ENCODE results near the gene HOXA6. TPM values are rescaled to one million over a fixed set of nuclear protein-coding genes. Genes with fewer than 3 reads are reported as not detected.

Gene HOXA6
- polyA plus RNA-seq, 1 donor from 2014 or later = not detected

DNA sequence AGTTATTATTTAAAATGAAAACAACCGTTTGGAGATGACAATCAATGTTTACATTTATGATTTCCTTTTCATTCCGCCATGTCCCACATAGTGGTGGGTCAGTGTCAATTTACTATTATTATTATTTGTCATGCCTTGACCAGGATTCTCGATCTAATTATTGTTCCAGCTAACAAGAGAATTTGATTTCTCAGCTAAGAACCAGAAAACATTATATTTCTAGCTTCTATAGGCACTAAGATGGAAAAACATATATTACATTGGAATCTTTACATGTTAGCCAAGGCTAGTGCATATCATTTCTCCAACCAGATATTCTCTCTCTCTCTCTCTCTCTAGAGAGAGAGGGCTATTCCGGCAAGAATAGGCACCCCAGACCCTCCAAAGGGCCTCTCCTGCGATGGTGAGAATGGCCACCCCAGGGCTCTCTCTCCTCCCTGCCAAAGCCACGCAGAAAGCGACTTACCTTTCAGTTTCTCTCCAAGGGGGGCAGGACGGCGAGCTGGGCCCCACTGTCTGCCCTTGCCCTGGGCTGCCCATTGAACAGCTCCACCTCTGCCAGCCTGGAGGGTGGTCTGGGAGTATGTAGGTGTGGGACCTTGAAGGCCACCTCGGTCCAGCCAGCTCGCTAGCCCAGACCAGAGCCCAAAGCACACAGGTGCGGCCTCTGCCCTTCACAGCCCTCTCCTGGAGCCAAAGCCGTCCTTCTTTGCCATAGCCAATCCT is 2.4 kb upstream of the HOXA6 start:
- H3K79me2 ChIP-seq (replicated peaks; ENCODE audit: insufficient read depth, low read length) = no peaks in the 10 kb centered on the region
- peaks cover 100% of the 10 kb centered on the region for H3K27me3 ChIP-seq (ENCODE audit: insufficient read depth, low read depth, low read length)
- H2AFZ ChIP-seq (ENCODE audit: low read depth, low read length) = no peak overlapping the region

DNA sequence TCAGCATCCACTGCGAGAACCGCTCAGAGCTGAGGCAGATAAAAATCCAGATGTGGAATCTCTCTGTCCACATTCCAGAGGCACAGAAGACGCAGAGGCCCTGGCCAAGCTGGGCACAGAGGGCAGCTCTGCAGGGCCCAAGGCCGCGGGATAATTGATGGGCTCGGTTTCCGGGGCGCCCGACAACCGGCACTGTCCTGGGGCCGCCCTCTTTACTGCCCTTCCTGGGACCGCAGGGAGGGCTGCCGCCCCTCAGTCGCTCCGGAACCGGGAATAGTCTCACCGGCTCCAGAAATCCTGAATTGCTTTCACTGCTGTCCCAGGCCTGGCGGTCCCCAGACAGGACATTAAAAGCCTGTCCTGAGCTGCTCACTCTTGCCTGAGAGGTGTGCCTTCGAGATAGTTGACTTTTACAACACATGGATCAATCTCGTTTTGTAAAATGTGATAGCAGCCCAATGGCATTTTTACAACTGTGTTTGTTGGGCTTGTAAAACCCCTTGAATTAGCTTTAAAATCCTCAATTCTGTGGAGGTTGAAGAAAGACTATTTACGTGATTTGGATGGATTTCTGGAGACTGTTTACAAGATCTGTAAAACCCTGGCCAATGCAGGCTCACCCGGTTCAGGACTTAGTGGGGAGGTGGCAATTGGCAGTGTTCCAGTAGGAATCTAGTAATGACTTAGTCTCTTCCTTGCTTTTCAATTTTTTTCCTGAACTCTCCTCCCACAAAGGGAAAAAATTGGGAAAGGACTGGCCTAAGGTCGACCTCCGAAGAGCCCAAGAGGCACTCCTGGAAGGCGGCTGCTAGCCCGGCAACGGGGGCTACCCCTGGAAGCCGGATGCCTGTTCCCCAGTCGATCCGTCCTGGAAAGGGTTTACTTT is 1.4 kb upstream of the HOXA6 start:
- no peak overlapping the region for H3K27ac ChIP-seq (ENCODE audit: low read length)
- peaks cover 100% of the 10 kb centered on the region for H3K27me3 ChIP-seq (ENCODE audit: insufficient read depth, low read depth, low read length)
- H3K9ac ChIP-seq (ENCODE audit: low read length) = no peak overlapping the region
- H3K36me3 ChIP-seq (ENCODE audit: insufficient read depth, low read length) = no peaks in the 10 kb centered on the region
- H3K79me2 ChIP-seq (replicated peaks; ENCODE audit: insufficient read depth, low read length) = no peaks in the 10 kb centered on the region
- H4K20me1 ChIP-seq (ENCODE audit: insufficient read depth) = no peaks in the 10 kb centered on the region
- H3K9me3 ChIP-seq (ENCODE audit: low read length) = peaks cover 37% of the 10 kb centered on the region
- H3K9me2 ChIP-seq (ENCODE audit: insufficient read depth, low read length) = no peaks in the 10 kb centered on the region
- no peak overlapping the region for H3K4me3 ChIP-seq (ENCODE audit: low read length)
- no peaks in the 10 kb centered on the region for H3F3A ChIP-seq (ENCODE audit: insufficient read depth, low read length, poor library complexity, severe bottlenecking)
- H2AFZ ChIP-seq (ENCODE audit: low read depth, low read length) = no peak overlapping the region
- H3K4me2 ChIP-seq (ENCODE audit: low read length) = no peak overlapping the region
- TF ChIP-seq, protein P1, sequence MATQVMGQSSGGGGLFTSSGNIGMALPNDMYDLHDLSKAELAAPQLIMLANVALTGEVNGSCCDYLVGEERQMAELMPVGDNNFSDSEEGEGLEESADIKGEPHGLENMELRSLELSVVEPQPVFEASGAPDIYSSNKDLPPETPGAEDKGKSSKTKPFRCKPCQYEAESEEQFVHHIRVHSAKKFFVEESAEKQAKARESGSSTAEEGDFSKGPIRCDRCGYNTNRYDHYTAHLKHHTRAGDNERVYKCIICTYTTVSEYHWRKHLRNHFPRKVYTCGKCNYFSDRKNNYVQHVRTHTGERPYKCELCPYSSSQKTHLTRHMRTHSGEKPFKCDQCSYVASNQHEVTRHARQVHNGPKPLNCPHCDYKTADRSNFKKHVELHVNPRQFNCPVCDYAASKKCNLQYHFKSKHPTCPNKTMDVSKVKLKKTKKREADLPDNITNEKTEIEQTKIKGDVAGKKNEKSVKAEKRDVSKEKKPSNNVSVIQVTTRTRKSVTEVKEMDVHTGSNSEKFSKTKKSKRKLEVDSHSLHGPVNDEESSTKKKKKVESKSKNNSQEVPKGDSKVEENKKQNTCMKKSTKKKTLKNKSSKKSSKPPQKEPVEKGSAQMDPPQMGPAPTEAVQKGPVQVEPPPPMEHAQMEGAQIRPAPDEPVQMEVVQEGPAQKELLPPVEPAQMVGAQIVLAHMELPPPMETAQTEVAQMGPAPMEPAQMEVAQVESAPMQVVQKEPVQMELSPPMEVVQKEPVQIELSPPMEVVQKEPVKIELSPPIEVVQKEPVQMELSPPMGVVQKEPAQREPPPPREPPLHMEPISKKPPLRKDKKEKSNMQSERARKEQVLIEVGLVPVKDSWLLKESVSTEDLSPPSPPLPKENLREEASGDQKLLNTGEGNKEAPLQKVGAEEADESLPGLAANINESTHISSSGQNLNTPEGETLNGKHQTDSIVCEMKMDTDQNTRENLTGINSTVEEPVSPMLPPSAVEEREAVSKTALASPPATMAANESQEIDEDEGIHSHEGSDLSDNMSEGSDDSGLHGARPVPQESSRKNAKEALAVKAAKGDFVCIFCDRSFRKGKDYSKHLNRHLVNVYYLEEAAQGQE (IDR thresholded peaks at IDR 0.05; ENCODE audit: borderline replicate concordance) = no peak
- no peak for TF ChIP-seq EP300 (conservative IDR thresholded peaks at IDR 0.05; ENCODE audit: poor library complexity, severe bottlenecking)

More for the DNA sequence above, 2.4 kb upstream of the HOXA6 start:
- H3K9me3 ChIP-seq (ENCODE audit: low read length) = peaks cover 27% of the 10 kb centered on the region
- no peaks in the 10 kb centered on the region for H3K9me2 ChIP-seq (ENCODE audit: insufficient read depth, low read length)
- H3K9ac ChIP-seq (ENCODE audit: low read length) = no peak overlapping the region
- no peak overlapping the region for H3K27ac ChIP-seq (ENCODE audit: low read length)
- H3F3A ChIP-seq (ENCODE audit: insufficient read depth, low read length, poor library complexity, severe bottlenecking) = no peaks in the 10 kb centered on the region
- no peak overlapping the region for H3K4me3 ChIP-seq (ENCODE audit: low read length)
- H3K36me3 ChIP-seq (ENCODE audit: insufficient read depth, low read length) = no peaks in the 10 kb centered on the region
- TF ChIP-seq TAF1 (IDR thresholded peaks at IDR 0.05; ENCODE audit: low read depth) (no peak), RAD21 (conservative IDR thresholded peaks at IDR 0.05) (no peak), EP300 (conservative IDR thresholded peaks at IDR 0.05; ENCODE audit: poor library complexity, severe bottlenecking) (no peak), MXI1 (conservative IDR thresholded peaks at IDR 0.05; ENCODE audit: poor library complexity, severe bottlenecking) (no peak), POLR2AphosphoS5 (IDR thresholded peaks at IDR 0.05) (no peak), EZH2 (IDR thresholded peaks at IDR 0.05; ENCODE audit: borderline replicate concordance, insufficient read depth, low read length, poor library complexity, severe bottlenecking) (no peak), SMC3 (conservative IDR thresholded peaks at IDR 0.05; ENCODE audit: poor library complexity) (no peak)
- TF ChIP-seq, protein P1 (IDR thresholded peaks at IDR 0.05; ENCODE audit: borderline replicate concordance) = no peak
- TF ChIP-seq, protein P2, sequence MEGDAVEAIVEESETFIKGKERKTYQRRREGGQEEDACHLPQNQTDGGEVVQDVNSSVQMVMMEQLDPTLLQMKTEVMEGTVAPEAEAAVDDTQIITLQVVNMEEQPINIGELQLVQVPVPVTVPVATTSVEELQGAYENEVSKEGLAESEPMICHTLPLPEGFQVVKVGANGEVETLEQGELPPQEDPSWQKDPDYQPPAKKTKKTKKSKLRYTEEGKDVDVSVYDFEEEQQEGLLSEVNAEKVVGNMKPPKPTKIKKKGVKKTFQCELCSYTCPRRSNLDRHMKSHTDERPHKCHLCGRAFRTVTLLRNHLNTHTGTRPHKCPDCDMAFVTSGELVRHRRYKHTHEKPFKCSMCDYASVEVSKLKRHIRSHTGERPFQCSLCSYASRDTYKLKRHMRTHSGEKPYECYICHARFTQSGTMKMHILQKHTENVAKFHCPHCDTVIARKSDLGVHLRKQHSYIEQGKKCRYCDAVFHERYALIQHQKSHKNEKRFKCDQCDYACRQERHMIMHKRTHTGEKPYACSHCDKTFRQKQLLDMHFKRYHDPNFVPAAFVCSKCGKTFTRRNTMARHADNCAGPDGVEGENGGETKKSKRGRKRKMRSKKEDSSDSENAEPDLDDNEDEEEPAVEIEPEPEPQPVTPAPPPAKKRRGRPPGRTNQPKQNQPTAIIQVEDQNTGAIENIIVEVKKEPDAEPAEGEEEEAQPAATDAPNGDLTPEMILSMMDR (IDR thresholded peaks at IDR 0.05; ENCODE audit: poor library complexity, severe bottlenecking) = no peak
- H3K4me2 ChIP-seq (ENCODE audit: low read length) = no peak overlapping the region
- no peaks in the 10 kb centered on the region for H4K20me1 ChIP-seq (ENCODE audit: insufficient read depth)

All from neural cell (in vitro differentiated cells).